Keratinocyte (primary cell): ENCODE results near the gene CFAP43.

ENCODE experiments used
- EZH2 ChIP-seq: IDR thresholded peaks from one replicate; pipeline ENCODE4 v1.6.1; 2012; ENCODE audit warnings: inconsistent platforms, mild to moderate bottlenecking, low read length, moderate library complexity
- TF ChIP-seq, protein P1 (sequence below), 3 experiments: IDR thresholded peaks in 1 of 3; conservative IDR thresholded peaks in 1 of 3; optimal IDR thresholded peaks in 1 of 3; 2 replicates in 2 of 3; 3 replicates in 1 of 3; pipeline versions ENCODE3 to v1.5.1; 2011; ENCODE audit warnings: low read length in 3 of 3, mild to moderate bottlenecking in 3 of 3, moderate library complexity in 2 of 3, control low read depth in 1 of 3, inconsistent platforms in 1 of 3; ENCODE audit not compliant: insufficient read depth in 2 of 3; ENCODE audit errors: extremely low read depth in 1 of 3

DNA sequence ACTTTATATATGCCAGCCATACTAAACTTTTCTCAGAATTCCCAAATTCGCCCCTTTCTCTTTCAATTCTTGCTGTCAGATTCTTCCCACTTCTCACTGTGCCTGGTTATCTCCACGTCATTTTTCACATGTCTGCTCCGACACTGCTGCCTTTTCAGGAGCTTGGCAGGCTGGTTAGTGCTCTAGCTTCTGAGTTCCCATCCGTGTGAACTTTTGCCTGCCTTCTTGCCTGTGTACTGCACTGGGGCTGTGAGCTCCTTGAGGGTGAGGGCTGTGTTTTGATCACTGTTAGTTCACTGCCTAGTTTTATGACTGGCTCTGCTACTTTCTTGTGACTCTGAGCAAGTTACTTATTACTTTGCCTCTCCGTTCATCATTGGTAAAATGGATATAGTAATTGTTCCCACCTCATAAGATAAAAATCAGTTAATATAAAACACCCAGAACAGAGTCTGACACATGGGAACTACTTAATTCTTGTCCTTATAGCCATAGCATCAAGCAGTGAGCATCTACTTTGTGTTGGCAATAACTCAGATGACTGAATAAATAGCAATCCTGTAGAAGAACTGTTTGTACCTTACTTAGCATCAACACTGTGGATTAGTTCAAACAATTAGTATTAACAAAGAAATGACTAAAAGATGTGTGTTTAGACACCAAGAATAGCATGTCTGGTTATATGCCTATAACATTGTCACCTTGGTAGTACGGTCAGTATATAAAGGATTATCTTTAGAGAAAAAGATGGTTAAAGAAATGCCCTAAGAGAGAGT lies 28.0 kb upstream of the CFAP43 start:
- TF ChIP-seq EZH2: no peak
- TF ChIP-seq, protein P1, sequence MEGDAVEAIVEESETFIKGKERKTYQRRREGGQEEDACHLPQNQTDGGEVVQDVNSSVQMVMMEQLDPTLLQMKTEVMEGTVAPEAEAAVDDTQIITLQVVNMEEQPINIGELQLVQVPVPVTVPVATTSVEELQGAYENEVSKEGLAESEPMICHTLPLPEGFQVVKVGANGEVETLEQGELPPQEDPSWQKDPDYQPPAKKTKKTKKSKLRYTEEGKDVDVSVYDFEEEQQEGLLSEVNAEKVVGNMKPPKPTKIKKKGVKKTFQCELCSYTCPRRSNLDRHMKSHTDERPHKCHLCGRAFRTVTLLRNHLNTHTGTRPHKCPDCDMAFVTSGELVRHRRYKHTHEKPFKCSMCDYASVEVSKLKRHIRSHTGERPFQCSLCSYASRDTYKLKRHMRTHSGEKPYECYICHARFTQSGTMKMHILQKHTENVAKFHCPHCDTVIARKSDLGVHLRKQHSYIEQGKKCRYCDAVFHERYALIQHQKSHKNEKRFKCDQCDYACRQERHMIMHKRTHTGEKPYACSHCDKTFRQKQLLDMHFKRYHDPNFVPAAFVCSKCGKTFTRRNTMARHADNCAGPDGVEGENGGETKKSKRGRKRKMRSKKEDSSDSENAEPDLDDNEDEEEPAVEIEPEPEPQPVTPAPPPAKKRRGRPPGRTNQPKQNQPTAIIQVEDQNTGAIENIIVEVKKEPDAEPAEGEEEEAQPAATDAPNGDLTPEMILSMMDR (optimal IDR thresholded peaks at IDR 0.05 in 1 of 3, IDR thresholded peaks at IDR 0.05 in 1 of 3, conservative IDR thresholded peaks at IDR 0.05 in 1 of 3; ENCODE audit: extremely low read depth in 1 of 3, insufficient read depth in 2 of 3, low read length in 3 of 3): no peak
